ENCODE results near the gene GC. TPM values are rescaled to one million over a fixed set of nuclear protein-coding genes. Genes with fewer than 3 reads are reported as not detected.
"Not testable (repeated sequence)": the region's sequence is repeated elsewhere in the genome, so short reads cannot be mapped to it uniquely, and the experiment has no call there.

The GC gene
- total and polyA plus RNA-seq, 9 donors: 0.55 to 4.3 TPM; not detected in 7

DNA sequence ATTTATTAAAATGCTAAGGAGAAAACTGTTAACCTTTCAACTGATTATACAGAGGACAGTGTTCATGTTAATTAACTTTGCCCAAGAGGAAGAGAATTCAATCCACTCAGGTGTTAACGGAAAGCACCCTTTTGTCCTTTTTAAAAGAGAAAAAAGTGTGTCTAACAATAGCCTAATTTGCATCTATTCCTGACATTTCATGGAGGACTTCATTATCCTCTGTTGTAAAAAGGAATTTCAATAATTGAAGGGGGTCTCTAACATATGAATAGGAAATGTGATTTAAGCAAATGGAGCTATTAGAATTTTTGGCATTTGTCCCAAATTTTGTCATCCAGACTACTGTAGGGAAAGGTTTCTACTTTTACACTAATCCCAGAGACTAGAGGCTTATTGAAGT is 44.6 kb upstream of the GC start:
- no peaks in the 10 kb centered on the region for H3K27me3 ChIP-seq
- WGBS, 3 donors: 79 to 92% (median 83%) methylated on average over 1 of the region's 1 CpG
- H3K9me3 ChIP-seq: no peaks in the 10 kb centered on the region
- no peaks in the 10 kb centered on the region for H3K36me3 ChIP-seq
- no peaks in the 10 kb centered on the region for H3K4me1 ChIP-seq (ENCODE audit: insufficient read depth)
- DNase-seq: no peak
- TF ChIP-seq, protein P1, sequence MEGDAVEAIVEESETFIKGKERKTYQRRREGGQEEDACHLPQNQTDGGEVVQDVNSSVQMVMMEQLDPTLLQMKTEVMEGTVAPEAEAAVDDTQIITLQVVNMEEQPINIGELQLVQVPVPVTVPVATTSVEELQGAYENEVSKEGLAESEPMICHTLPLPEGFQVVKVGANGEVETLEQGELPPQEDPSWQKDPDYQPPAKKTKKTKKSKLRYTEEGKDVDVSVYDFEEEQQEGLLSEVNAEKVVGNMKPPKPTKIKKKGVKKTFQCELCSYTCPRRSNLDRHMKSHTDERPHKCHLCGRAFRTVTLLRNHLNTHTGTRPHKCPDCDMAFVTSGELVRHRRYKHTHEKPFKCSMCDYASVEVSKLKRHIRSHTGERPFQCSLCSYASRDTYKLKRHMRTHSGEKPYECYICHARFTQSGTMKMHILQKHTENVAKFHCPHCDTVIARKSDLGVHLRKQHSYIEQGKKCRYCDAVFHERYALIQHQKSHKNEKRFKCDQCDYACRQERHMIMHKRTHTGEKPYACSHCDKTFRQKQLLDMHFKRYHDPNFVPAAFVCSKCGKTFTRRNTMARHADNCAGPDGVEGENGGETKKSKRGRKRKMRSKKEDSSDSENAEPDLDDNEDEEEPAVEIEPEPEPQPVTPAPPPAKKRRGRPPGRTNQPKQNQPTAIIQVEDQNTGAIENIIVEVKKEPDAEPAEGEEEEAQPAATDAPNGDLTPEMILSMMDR (IDR thresholded peaks at IDR 0.05): no peak
- TF ChIP-seq POLR2A (IDR thresholded peaks at IDR 0.05) (no peak), EP300 (IDR thresholded peaks at IDR 0.05) (no peak)
- H3K27ac ChIP-seq: no peak overlapping the region
- intact Hi-C loops (cut with DNase I): no loop called here
- H3K4me3 ChIP-seq: no peak overlapping the region

DNA sequence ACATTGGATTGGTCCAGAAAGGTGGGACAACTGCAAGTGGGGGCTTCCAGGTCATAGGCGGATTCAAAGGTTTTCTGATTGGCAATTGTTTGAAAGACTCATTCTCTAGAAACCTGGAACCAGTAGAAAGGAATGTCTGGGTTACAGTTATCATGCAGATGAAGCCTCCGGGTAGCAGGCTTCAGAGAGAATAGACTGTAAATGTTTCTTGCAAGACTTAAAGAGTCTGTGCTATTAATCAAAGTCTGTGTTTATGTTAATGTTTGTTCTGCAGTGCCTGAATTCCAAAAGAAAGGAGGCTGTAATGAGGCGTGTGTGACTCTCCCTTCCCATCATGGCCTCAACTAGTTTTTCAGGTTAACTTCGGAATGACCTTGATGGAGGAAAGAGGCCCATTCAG is 43.9 kb upstream of the GC start:
- WGBS, 3 donors: 37 to 54% (median 48%) methylated on average over 4 of the region's 4 CpGs
- Histone ChIP-seq H3K4me1 (ENCODE audit: insufficient read depth) (no peaks in the 10 kb centered on the region), H3K4me3 (no peak overlapping the region), H3K36me3 (no peaks in the 10 kb centered on the region), H3K27ac (no peak overlapping the region), H3K27me3 (no peaks in the 10 kb centered on the region), H3K9me3 (no peaks in the 10 kb centered on the region)
- intact Hi-C loops (cut with DNase I): no loop called here
- no peak for DNase-seq
- no peak for TF ChIP-seq EP300 (IDR thresholded peaks at IDR 0.05)
- TF ChIP-seq, protein P1 (IDR thresholded peaks at IDR 0.05): no peak
- no peak for TF ChIP-seq POLR2A (IDR thresholded peaks at IDR 0.05)

DNA sequence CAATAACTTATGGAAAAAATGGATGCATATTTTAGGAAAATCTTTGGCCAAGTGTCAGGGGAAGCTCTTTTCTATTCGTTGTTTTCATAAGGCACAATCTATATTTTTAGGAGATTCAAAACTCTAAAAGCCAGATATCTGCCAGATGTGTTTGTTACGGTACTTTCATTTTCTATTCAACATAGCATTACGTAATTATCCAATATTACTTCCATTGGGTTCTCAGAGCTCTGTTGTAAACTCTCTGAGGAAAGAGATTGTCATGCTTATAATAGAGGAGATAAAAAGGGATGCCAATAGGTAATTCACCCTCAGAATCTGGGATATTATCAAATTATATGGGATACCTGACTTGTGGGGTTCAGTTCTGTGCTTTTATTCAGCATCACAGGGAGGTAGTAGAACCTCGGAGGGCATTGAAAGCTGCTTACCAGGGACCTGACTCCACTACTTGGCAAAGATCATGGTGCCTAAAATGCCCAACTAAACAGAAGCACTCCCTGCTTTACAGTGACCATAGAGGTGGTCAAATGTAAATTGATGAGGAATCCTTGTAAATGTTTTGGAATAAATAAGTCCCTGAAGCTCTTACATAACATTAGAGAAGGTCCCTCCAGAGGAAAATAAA is 32.9 kb upstream of the GC start:
- Histone ChIP-seq H3K4me3 (no peak overlapping the region), H3K27ac (no peak overlapping the region), H3K9me3 (no peaks in the 10 kb centered on the region), H3K4me1 (ENCODE audit: insufficient read depth) (no peaks in the 10 kb centered on the region), H3K27me3 (no peaks in the 10 kb centered on the region), H3K36me3 (no peaks in the 10 kb centered on the region)
- intact Hi-C loops (cut with DNase I): no loop called here
- no peak for TF ChIP-seq POLR2A (IDR thresholded peaks at IDR 0.05)
- TF ChIP-seq, protein P1 (IDR thresholded peaks at IDR 0.05): no peak
- no peak for TF ChIP-seq EP300 (IDR thresholded peaks at IDR 0.05)
- no peak for DNase-seq
- whole genome bisulfite sequencing, 3 donors: 66 to 84% (median 70%) methylated on average over 4 of the region's 4 CpGs

DNA sequence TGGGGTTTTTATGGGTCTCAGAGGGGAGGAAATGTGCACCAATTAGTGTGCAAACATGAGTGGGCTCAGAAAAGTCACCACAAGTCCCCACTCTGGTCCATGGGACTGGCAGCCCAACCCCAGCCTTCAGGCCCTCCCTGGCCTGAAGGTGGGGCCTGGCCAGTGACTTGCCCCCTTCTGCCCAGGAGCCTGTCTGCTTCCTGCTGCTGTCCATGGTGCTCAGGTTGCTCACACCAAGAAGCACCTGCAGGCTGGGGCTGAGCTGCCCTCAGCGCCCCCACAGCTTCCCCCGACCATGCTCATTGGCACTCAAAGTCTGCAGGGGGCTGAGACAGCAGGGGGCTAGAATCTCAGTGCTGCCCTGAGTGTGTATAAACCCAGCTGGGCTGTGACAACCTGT is 30.6 kb upstream of the GC start:
- no peaks in the 10 kb centered on the region for H3K4me1 ChIP-seq (ENCODE audit: insufficient read depth)
- H3K36me3 ChIP-seq: no peaks in the 10 kb centered on the region
- WGBS, 3 donors: 67 to 79% (median 69%) methylated on average over 2 of the region's 2 CpGs
- H3K4me3 ChIP-seq: no peak overlapping the region
- H3K9me3 ChIP-seq: no peaks in the 10 kb centered on the region
- DNase-seq: no peak
- intact Hi-C loops (cut with DNase I): no loop called here
- no peaks in the 10 kb centered on the region for H3K27me3 ChIP-seq
- TF ChIP-seq, protein P1 (IDR thresholded peaks at IDR 0.05): no peak
- TF ChIP-seq POLR2A (IDR thresholded peaks at IDR 0.05) (no peak), EP300 (IDR thresholded peaks at IDR 0.05) (no peak)
- H3K27ac ChIP-seq: no peak overlapping the region

DNA sequence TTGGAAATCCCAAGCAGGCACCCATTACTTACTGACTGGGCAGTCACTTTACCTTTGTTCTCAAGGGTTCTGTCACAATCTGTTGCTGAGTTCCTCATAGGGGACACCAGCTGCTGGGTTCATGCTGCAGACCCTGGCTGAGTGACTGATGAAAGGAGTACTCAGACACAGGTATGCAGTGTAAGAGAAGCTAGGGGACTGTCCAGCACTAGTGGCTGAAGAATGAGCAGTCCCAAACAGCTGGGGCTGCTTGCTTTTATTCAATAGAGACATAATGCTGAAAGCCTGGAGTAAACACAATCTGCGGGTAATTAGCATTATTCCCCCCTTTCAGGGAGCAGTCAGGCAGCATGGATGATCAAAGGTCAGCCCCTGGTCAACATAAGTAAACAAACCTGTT is 25.9 kb upstream of the GC start:
- H3K36me3 ChIP-seq; DNase-seq; H3K4me3 ChIP-seq; H3K9me3 ChIP-seq; H3K27ac ChIP-seq; H3K27me3 ChIP-seq; H3K4me1 ChIP-seq (ENCODE audit: insufficient read depth); intact Hi-C loops (cut with DNase I): not testable (repeated sequence)
- WGBS, 3 donors: 64 to 81% (median 77%) methylated on average over 1 of the region's 1 CpG

Data from ovary (tissue), 9 donors.